ENCODE results near the gene DNAH9.

The DNAH9 gene

GRCh38 chr17:11832401-11833137 lies 234.3 kb downstream of the DNAH9 start:
- no peak for TF ChIP-seq CTCF (IDR thresholded peaks at IDR 0.05; ENCODE audit: extremely low read depth, missing control alignments)
- no peak for DNase-seq (ENCODE audit: low spot score)

GRCh38 chr17:11836508-11836907 lies 238.2 kb downstream of the DNAH9 start:
- DNase-seq (ENCODE audit: low spot score): no peak
- no peak for TF ChIP-seq CTCF (IDR thresholded peaks at IDR 0.05; ENCODE audit: extremely low read depth, missing control alignments)

GRCh38 chr17:11840052-11840451 lies 241.8 kb downstream of the DNAH9 start:
- no peak for TF ChIP-seq CTCF (IDR thresholded peaks at IDR 0.05; ENCODE audit: extremely low read depth, missing control alignments)

GRCh38 chr17:11840831-11841230 lies 242.6 kb downstream of the DNAH9 start:
- TF ChIP-seq CTCF (IDR thresholded peaks at IDR 0.05; ENCODE audit: extremely low read depth, missing control alignments): no peak
- DNase-seq (ENCODE audit: low spot score): no peak

More at GRCh38 chr17:11840052-11840451, 241.8 kb downstream of the DNAH9 start:
- DNase-seq (ENCODE audit: low spot score): no peak

- TF ChIP-seq CTCF (IDR thresholded peaks at IDR 0.05; ENCODE audit: extremely low read depth, missing control alignments): no peak
- DNase-seq (ENCODE audit: low spot score): no peak
Observed at GRCh38 chr17:11848330-11848729, 250.1 kb downstream of the DNAH9 start.

GRCh38 chr17:11852231-11852630 lies 254.0 kb downstream of the DNAH9 start:
- DNase-seq (ENCODE audit: low spot score): no peak
- no peak for TF ChIP-seq CTCF (IDR thresholded peaks at IDR 0.05; ENCODE audit: extremely low read depth, missing control alignments)

GRCh38 chr17:11852912-11853311 lies 254.6 kb downstream of the DNAH9 start:
- no peak for TF ChIP-seq CTCF (IDR thresholded peaks at IDR 0.05; ENCODE audit: extremely low read depth, missing control alignments)
- no peak for DNase-seq (ENCODE audit: low spot score)
